PC-9 (cell line): ENCODE results near the gene CPA3. TPM values are rescaled to one million over a fixed set of nuclear protein-coding genes. Genes with fewer than 3 reads are reported as not detected.

Source experiments
- BruUV-seq: library from RNA; stranded (reverse); fragments of 400-500 nt; replicated peaks from 2 replicates; lab custom pipeline; 2021; lab: Mats Ljungman, UMichigan
- CTCF ChIA-PET: fragments of 300-600 bp; sonication (Branson Sonifier 250); formaldehyde crosslinking; loops from one replicate; lab custom pipeline; 2022; ENCODE audit warnings: antibody characterized with exemption; lab: Charles Lee
- POLR2A ChIA-PET: fragments of 300-600 bp; sonication (Branson Sonifier 250); formaldehyde crosslinking; loops from one replicate; lab custom pipeline; 2022; ENCODE audit warnings: antibody characterized with exemption; ENCODE audit not compliant: unreplicated experiment; lab: Charles Lee
- DNase-seq, 2 experiments: peaks; one replicate each; pipeline versions ENCODE4 v3.0.0 to v3.0.0-alpha.2; 2015 to 2022; ENCODE audit warnings: mixed read lengths in 1 of 2
- H2AFZ ChIP-seq: fragments of 200-600 bp; sonication (generic); 2 replicates; pipeline ENCODE4 v1.8.1; 2017; ENCODE audit warnings: antibody characterized with exemption
- H3F3A ChIP-seq: fragments of 200-600 bp; sonication (generic); 2 replicates; pipeline ENCODE4 v1.8.1; 2017; ENCODE audit warnings: antibody characterized with exemption, mild to moderate bottlenecking, low read depth; ENCODE audit not compliant: insufficient read depth
- H3K27ac ChIP-seq: fragments of 200-600 bp; sonication (generic); 2 replicates; pipeline ENCODE4 v1.6.1; 2016; ENCODE audit warnings: mixed run types
- H3K27me3 ChIP-seq: fragments of 200-600 bp; sonication (generic); 2 replicates; pipeline ENCODE4 v1.6.1; 2016; ENCODE audit warnings: low read depth, mixed run types; ENCODE audit not compliant: insufficient read depth
- H3K36me3 ChIP-seq: fragments of 200-600 bp; sonication (generic); 2 replicates; pipeline ENCODE4 v1.6.1; 2016; ENCODE audit warnings: low read depth, mixed run types
- H3K4me1 ChIP-seq: fragments of 200-600 bp; sonication (generic); replicated peaks from 2 replicates; pipeline ENCODE4 v1.6.1; 2016; ENCODE audit warnings: mixed run types; ENCODE audit not compliant: insufficient read depth
- H3K4me2 ChIP-seq: fragments of 200-600 bp; sonication (generic); 2 replicates; pipeline ENCODE4 v1.6.1; 2017; ENCODE audit warnings: mixed run types
- H3K4me3 ChIP-seq: fragments of 200-600 bp; sonication (generic); 2 replicates; pipeline ENCODE4 v1.6.1; 2016; ENCODE audit warnings: mixed run types
- H3K79me2 ChIP-seq: fragments of 200-600 bp; sonication (generic); 2 replicates; pipeline ENCODE4 v1.6.1; 2017; ENCODE audit warnings: low read depth, mixed run types
- H3K9me2 ChIP-seq: fragments of 200-600 bp; sonication (generic); 2 replicates; pipeline ENCODE4 v1.8.1; 2017; ENCODE audit warnings: mild to moderate bottlenecking; ENCODE audit not compliant: insufficient read depth
- H3K9me3 ChIP-seq: fragments of 200-600 bp; sonication (generic); 2 replicates; pipeline ENCODE4 v1.8.1; 2016; ENCODE audit warnings: low read depth; ENCODE audit not compliant: insufficient read depth
- H4K20me1 ChIP-seq: fragments of 200-600 bp; sonication (generic); 2 replicates; pipeline ENCODE4 v1.8.1; 2017; ENCODE audit not compliant: insufficient read depth
- CTCF ChIP-seq: fragments of 200-600 bp; sonication (generic); conservative IDR thresholded peaks from 2 replicates; pipeline ENCODE4 v1.6.1; 2017; ENCODE audit warnings: mixed run types, antibody characterized with exemption, mild to moderate bottlenecking, moderate library complexity
- EZH2 ChIP-seq: fragments of 200-600 bp; sonication (generic); IDR thresholded peaks from 2 replicates; pipeline ENCODE4 v1.8.0; 2017; ENCODE audit warnings: antibody characterized with exemption, low read depth
- intact Hi-C: fragments of 100-400 bp; cut with micrococcal nuclease; formaldehyde crosslinking; loops from one replicate; pipeline ENCODE4 v1.10.0; 2022; ENCODE audit not compliant: unreplicated experiment
- total RNA-seq: library from RNA; stranded (reverse); gene quantifications from 2 replicates; pipeline ENCODE4 v1.2.3, GENCODE V29; 2021

CPA3 gene
- total RNA-seq, 1 experiment from 2014 or later, result not detected

- H3K27me3 ChIP-seq, result no peaks in the 10 kb centered on the region
- DNase-seq, result no peak
- BruUV-seq, result no TSS peak
- no peaks in the 10 kb centered on the region for H3F3A ChIP-seq
- no peak overlapping the region for H3K4me3 ChIP-seq
- H2AFZ ChIP-seq, result no peak overlapping the region
- CTCF ChIA-PET, result no interaction called here
- intact Hi-C loops, result no loop called here
- no peaks in the 10 kb centered on the region for H4K20me1 ChIP-seq
- no peaks in the 10 kb centered on the region for H3K9me3 ChIP-seq
- TF ChIP-seq CTCF, result no peak
- no peak for TF ChIP-seq EZH2
- no peak overlapping the region for H3K27ac ChIP-seq
- H3K36me3 ChIP-seq, result no peaks in the 10 kb centered on the region
- H3K4me2 ChIP-seq, result no peak overlapping the region
- H3K79me2 ChIP-seq, result no peaks in the 10 kb centered on the region
- POLR2A ChIA-PET, result no interaction called here
- H3K9me2 ChIP-seq, result no peaks in the 10 kb centered on the region
- no peaks in the 10 kb centered on the region for H3K4me1 ChIP-seq
These were observed 50.0 kb downstream of the CPA3 start for GRCh38 chr3:148914936-148915690.

GRCh38 chr3:148916132-148916531 is 51.0 kb downstream of the CPA3 start:
- Histone ChIP-seq H4K20me1 (no peaks in the 10 kb centered on the region), H2AFZ (no peak overlapping the region), H3K27ac (no peak overlapping the region), H3K36me3 (no peaks in the 10 kb centered on the region), H3K27me3 (no peaks in the 10 kb centered on the region), H3F3A (no peaks in the 10 kb centered on the region), H3K4me2 (no peak overlapping the region), H3K9me3 (no peaks in the 10 kb centered on the region), H3K4me3 (no peak overlapping the region), H3K9me2 (no peaks in the 10 kb centered on the region), H3K79me2 (no peaks in the 10 kb centered on the region), H3K4me1 (no peaks in the 10 kb centered on the region)
- TF ChIP-seq EZH2 (no peak), CTCF (no peak)
- BruUV-seq, result no TSS peak
- ChIA-PET CTCF (no interaction called here), POLR2A (interaction anchor here (0.6 kb wide), 1 partner anchor 69 kb away, joined by 15 read pairs; no protein-coding TSS in a partner anchor)
- intact Hi-C loops, result no loop called here
- DNase-seq, result no peak

- Histone ChIP-seq H3K4me1 (0 out of 2 replicates have a peak, but pooled peaks cover 8% of the 10 kb centered on the region), H3K4me3 (no peak overlapping the region), H3K9me3 (no peaks in the 10 kb centered on the region), H3F3A (no peaks in the 10 kb centered on the region), H3K36me3 (no peaks in the 10 kb centered on the region), H3K9me2 (no peaks in the 10 kb centered on the region), H3K27me3 (no peaks in the 10 kb centered on the region), H3K79me2 (no peaks in the 10 kb centered on the region), H3K4me2 (no peak overlapping the region), H3K27ac (no peak overlapping the region), H2AFZ (no peak overlapping the region), H4K20me1 (no peaks in the 10 kb centered on the region)
- intact Hi-C loops, result no loop called here
- no peak for DNase-seq
- CTCF ChIA-PET, result no interaction called here
- POLR2A ChIA-PET, result no interaction called here
- BruUV-seq, result no TSS peak
- TF ChIP-seq EZH2, result no peak
- no peak for TF ChIP-seq CTCF
These were observed 57.4 kb downstream of the CPA3 start for GRCh38 chr3:148922467-148922866.
